RWPE1 (cell line): ENCODE measurements around the gene ADRB2.
"Not testable (repeated sequence)": the region's sequence is repeated elsewhere in the genome, so short reads cannot be mapped to it uniquely, and the experiment has no call there.

Experiments used
- CTCF ChIA-PET: fragments of 350-600 bp; sonication (Branson Sonifier 250); formaldehyde crosslinking; extraction: SDS; loops from one replicate; lab custom pipeline; 2021; lab: Yijun Ruan, JAX
- POLR2A ChIA-PET: fragments of 400-600 bp; formaldehyde crosslinking; extraction: SDS; loops from one replicate; lab custom pipeline; 2020; ENCODE audit warnings: antibody characterized with exemption; ENCODE audit not compliant: low non-redundant PET; lab: Yijun Ruan, JAX
- DNase-seq: peaks from one replicate; pipeline ENCODE4 v3.0.0; 2012; ENCODE audit warnings: low spot score
- H3K27ac ChIP-seq: fragments of 450-650 bp; 2 replicates; pipeline ENCODE4 v1.5.1; 2017
- CTCF ChIP-seq: fragments of 450-650 bp; conservative IDR thresholded peaks from 2 replicates; pipeline ENCODE4 v1.5.1; 2017; ENCODE audit warnings: low read depth, mild to moderate bottlenecking

Gene ADRB2

GRCh38 chr5:148801682-148802276, 24.6 kb upstream of the ADRB2 start:
- no peak overlapping the region for H3K27ac ChIP-seq
- no peak for TF ChIP-seq CTCF
- POLR2A ChIA-PET: no interaction called here
- no peak for DNase-seq
- CTCF ChIA-PET: interaction anchor here (0.6 kb wide), 1 partner anchor 313 kb away, joined by 3 read pairs; no protein-coding TSS in a partner anchor

GRCh38 chr5:148803451-148803850, 23.0 kb upstream of the ADRB2 start:
- H3K27ac ChIP-seq, DNase-seq, POLR2A ChIA-PET: not testable (repeated sequence)
- CTCF ChIA-PET: interaction anchor here (0.7 to 1.2 kb wide), 2 partner anchors 17 to 253 kb away, joined by 3 to 4 read pairs; no protein-coding TSS in a partner anchor

GRCh38 chr5:148804393-148804792, 22.0 kb upstream of the ADRB2 start:
- no peak for DNase-seq
- ChIA-PET CTCF (interaction anchor here (1.2 kb wide), 1 partner anchor 16 kb away, joined by 4 read pairs; no protein-coding TSS in a partner anchor), POLR2A (no interaction called here)
- no peak for TF ChIP-seq CTCF
- no peak overlapping the region for H3K27ac ChIP-seq

GRCh38 chr5:148805326-148806290, 20.8 kb upstream of the ADRB2 start:
- TF ChIP-seq CTCF: no peak
- DNase-seq: no peak
- no peak overlapping the region for H3K27ac ChIP-seq
- POLR2A ChIA-PET: no interaction called here
- CTCF ChIA-PET: no interaction called here

GRCh38 chr5:148806520-148806931, 19.9 kb upstream of the ADRB2 start:
- no peak overlapping the region for H3K27ac ChIP-seq
- POLR2A ChIA-PET: no interaction called here
- no peak for DNase-seq
- TF ChIP-seq CTCF: no peak
- CTCF ChIA-PET: interaction anchor here (0.6 to 1.1 kb wide), 2 partner anchors 308 to 335 kb away, joined by 3 to 4 read pairs; partner anchors contain the start of gene ABLIM3

- ChIA-PET CTCF (interaction anchor here (1.0 kb wide), 1 partner anchor 12 kb away, joined by 3 read pairs; no protein-coding TSS in a partner anchor), POLR2A (no interaction called here)
- no peak for DNase-seq
- no peak overlapping the region for H3K27ac ChIP-seq
- TF ChIP-seq CTCF: no peak
These were observed 18.6 kb upstream of the ADRB2 start for GRCh38 chr5:148807851-148808250.
